Measurements from ENCODE around the gene FAM210B.

DNA sequence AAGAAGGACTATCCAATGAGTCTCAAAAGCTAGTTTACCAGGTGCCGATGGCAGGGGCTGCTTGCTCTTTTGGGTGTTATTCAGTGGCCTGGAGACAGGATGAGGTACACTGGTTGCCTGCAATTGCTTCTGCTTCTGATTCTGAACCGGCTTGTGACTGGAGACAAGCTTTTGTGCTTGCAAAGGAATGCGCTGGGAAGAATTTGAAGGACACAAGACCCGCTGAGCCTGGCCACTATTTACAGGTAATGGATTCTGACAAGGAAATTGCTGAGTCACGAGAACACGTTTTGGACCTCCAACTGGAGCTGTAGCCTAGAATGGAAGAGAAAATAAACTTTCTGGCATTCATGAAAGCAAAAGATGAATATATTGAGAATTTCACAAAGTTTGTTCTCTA lies 27.4 kb downstream of the FAM210B start:
- TF ChIP-seq SRSF1 (optimal IDR thresholded peaks at IDR 0.05; ENCODE audit: low read depth, low read length) (no peak), ZNF414 (CRISPR knock-in tag; IDR thresholded peaks at IDR 0.05) (no peak), ZNF777 (CRISPR knock-in tag; IDR thresholded peaks at IDR 0.05) (no peak), ZNF451 (CRISPR knock-in tag; IDR thresholded peaks at IDR 0.05) (no peak), CREM (IDR thresholded peaks at IDR 0.05) (no peak), CREM (CRISPR knock-in tag; IDR thresholded peaks at IDR 0.05) (no peak), ZNF510 (CRISPR knock-in tag; IDR thresholded peaks at IDR 0.05; ENCODE audit: low read depth) (no peak), ZNF468 (CRISPR knock-in tag; IDR thresholded peaks at IDR 0.05) (no peak), FOXM1 (CRISPR knock-in tag; IDR thresholded peaks at IDR 0.05) (no peak), EED (CRISPR knock-in tag; IDR thresholded peaks at IDR 0.05) (no peak), USF2 (IDR thresholded peaks at IDR 0.05; ENCODE audit: low read depth, low read length) (no peak), USF2 (CRISPR knock-in tag; IDR thresholded peaks at IDR 0.05; ENCODE audit: borderline replicate concordance) (no peak), MATR3 (CRISPR knock-in tag; IDR thresholded peaks at IDR 0.05) (no peak), ZNF646 (CRISPR knock-in tag; IDR thresholded peaks at IDR 0.05) (no peak), ZNF317 (CRISPR knock-in tag; IDR thresholded peaks at IDR 0.05) (no peak)
- TF ChIP-seq, protein P1, sequence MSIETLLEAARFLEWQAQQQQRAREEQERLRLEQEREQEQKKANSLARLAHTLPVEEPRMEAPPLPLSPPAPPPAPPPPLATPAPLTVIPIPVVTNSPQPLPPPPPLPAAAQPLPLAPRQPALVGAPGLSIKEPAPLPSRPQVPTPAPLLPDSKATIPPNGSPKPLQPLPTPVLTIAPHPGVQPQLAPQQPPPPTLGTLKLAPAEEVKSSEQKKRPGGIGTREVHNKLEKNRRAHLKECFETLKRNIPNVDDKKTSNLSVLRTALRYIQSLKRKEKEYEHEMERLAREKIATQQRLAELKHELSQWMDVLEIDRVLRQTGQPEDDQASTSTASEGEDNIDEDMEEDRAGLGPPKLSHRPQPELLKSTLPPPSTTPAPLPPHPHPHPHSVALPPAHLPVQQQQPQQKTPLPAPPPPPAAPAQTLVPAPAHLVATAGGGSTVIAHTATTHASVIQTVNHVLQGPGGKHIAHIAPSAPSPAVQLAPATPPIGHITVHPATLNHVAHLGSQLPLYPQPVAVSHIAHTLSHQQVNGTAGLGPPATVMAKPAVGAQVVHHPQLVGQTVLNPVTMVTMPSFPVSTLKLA (IDR thresholded peaks at IDR 0.05): no peak
